ENCODE data around the gene SERPINH1.

Gene SERPINH1

DNA sequence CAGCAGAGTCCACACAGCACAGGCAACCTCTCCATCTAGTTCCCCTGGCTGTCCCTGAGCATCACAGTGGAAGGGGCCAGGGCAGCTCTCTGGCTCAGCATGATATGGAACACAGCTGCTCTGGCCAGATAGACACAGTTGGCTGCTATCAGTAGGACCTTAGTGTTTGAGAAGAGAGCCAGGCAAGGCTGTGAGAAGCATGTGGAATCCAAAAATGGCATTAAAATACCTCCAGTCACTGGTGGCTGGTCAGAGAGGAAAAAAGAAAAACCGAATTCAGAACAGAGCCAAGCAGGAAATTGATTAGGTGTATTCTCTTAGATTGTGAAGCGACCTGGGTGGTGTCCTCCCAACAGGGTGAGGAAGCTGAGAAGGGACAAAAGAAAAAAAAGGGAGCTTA, 27.9 kb downstream of the SERPINH1 start:
- TF ChIP-seq, protein P1, sequence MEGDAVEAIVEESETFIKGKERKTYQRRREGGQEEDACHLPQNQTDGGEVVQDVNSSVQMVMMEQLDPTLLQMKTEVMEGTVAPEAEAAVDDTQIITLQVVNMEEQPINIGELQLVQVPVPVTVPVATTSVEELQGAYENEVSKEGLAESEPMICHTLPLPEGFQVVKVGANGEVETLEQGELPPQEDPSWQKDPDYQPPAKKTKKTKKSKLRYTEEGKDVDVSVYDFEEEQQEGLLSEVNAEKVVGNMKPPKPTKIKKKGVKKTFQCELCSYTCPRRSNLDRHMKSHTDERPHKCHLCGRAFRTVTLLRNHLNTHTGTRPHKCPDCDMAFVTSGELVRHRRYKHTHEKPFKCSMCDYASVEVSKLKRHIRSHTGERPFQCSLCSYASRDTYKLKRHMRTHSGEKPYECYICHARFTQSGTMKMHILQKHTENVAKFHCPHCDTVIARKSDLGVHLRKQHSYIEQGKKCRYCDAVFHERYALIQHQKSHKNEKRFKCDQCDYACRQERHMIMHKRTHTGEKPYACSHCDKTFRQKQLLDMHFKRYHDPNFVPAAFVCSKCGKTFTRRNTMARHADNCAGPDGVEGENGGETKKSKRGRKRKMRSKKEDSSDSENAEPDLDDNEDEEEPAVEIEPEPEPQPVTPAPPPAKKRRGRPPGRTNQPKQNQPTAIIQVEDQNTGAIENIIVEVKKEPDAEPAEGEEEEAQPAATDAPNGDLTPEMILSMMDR (conservative IDR thresholded peaks at IDR 0.05; ENCODE audit: low read depth) = no peak
- H3K27ac ChIP-seq = no peak overlapping the region
- ChIA-PET POLR2A (ENCODE audit: low non-redundant PET) (no interaction called here), CTCF (interaction anchor here (0.6 kb wide), 1 partner anchor 9 kb away, joined by 3 read pairs; no protein-coding TSS in a partner anchor)
- no peak for DNase-seq (ENCODE audit: low spot score)

DNA sequence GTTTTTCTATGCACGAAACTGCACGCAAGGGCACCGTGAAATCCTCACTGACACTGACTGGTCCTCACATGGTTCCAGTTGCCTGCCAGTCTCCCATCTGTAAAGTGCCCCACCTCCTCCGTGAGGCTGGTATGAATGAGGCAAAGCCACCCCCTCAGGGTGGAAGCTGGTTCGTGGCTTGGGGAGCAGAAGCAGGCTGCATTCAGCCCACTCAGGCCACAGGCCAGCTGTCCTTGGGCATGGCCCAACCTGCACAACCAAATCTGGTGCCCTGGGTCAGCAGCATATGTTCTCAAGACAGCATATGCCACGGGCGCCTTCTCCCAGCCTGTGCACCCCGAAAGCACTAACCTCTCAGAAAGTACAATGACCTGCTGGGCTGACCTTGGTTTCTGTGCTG, 29.3 kb downstream of the SERPINH1 start:
- TF ChIP-seq, protein P1 (conservative IDR thresholded peaks at IDR 0.05; ENCODE audit: low read depth) = no peak
- no peak overlapping the region for H3K27ac ChIP-seq
- no peak for DNase-seq (ENCODE audit: low spot score)
- ChIA-PET POLR2A (ENCODE audit: low non-redundant PET) (no interaction called here), CTCF (no interaction called here)

DNA sequence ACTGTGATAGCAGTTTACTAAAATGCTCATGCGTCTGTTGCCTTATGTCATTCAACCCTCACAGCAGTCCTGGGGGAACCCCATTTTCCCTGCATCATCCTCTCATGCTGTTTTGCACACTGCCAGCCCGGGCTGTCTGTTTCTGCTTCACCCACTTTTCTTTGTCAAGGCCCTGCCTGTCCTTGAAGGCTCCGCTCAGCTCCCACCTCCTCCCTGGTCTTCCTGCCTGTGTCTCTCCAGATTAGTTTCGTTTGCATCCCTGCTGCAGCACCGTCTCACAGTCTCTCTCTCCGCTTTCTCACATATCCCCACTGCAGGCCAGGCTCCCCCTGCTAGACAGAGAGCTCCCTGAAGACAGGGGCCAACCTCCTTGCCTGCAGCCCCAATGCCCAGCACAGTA, 29.9 kb downstream of the SERPINH1 start:
- TF ChIP-seq, protein P1 (conservative IDR thresholded peaks at IDR 0.05; ENCODE audit: low read depth) = no peak
- POLR2A ChIA-PET (ENCODE audit: low non-redundant PET) = no interaction called here
- DNase-seq (ENCODE audit: low spot score) = no peak
- CTCF ChIA-PET = no interaction called here
- no peak overlapping the region for H3K27ac ChIP-seq

DNA sequence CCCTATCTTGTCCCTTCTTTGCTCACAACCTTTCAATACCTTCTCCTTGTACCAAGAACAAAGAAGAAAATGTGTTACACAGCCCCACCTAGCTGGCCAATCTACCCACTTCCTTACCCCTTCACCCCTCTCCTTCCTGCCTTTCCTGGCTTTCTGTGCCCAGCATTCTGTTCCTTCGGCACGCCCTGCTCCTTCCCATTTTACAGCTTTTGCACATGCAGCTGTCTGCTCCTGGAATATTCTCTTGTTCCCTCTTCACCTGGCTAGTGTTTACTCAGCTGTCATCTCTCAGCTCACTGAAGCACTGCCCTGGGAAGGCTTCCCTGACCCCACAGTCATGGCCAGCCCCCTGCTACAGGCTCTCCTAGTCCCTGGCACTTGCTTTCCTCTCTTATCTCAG, 30.7 kb downstream of the SERPINH1 start:
- ChIA-PET CTCF (interaction anchor here (0.6 kb wide), 1 partner anchor 12 kb away, joined by 3 read pairs; no protein-coding TSS in a partner anchor), POLR2A (ENCODE audit: low non-redundant PET) (no interaction called here)
- TF ChIP-seq, protein P1 (conservative IDR thresholded peaks at IDR 0.05; ENCODE audit: low read depth) = no peak
- H3K27ac ChIP-seq = no peak overlapping the region
- DNase-seq (ENCODE audit: low spot score) = no peak

DNA sequence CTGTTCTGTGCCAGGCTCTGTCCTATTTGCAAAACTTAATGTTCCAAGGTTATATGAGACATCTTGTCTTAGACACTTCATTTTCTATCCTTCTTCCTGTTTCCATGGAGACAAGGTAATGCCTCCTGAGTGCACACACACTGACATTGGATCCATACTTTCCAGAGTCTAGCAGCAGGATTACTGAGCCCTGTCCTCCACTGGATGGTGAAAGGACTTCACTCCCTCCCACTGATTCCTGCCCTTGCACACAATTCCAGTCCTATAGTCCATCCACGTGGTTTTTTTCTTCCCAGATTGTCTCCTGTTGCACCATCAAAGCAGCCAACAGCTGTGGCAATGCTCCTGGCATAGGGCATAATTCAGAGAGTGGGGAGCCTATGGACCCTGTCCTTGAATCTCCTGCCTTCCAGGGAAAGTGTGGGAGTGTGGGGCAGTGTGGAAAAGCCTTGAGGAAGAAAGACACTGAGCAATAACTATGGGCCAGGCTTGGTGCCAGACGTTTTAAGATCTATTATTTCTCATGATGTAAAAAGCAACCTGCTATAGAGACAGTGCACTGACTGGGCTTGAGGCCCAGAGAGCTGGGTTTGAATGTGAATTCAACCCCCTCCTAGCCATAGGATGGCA, 31.3 kb downstream of the SERPINH1 start:
- no peak for DNase-seq (ENCODE audit: low spot score)
- H3K27ac ChIP-seq = no peak overlapping the region
- ChIA-PET POLR2A (ENCODE audit: low non-redundant PET) (no interaction called here), CTCF (no interaction called here)
- TF ChIP-seq, protein P1 (conservative IDR thresholded peaks at IDR 0.05; ENCODE audit: low read depth) = no peak

DNA sequence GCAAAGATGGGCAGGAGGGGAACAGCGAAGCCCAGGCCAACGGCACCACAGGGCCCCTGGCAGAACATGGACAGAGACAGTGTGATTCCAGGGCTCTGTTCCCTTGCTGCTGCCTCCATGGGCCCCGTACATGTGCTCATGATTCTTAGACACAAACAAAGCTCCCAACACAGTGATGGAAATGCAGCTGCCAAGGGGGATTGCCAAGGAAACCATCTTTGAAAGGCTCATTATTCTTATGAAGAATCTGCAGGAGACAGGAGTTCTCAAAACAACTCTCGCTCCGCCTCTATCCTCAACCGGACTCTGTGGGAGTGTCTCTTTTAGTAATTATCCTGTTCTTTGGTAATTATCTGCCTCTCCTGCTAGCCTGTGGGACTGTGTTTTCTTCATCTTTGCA, 32.2 kb downstream of the SERPINH1 start:
- H3K27ac ChIP-seq = no peak overlapping the region
- ChIA-PET POLR2A (ENCODE audit: low non-redundant PET) (no interaction called here), CTCF (no interaction called here)
- no peak for DNase-seq (ENCODE audit: low spot score)
- TF ChIP-seq, protein P1 (conservative IDR thresholded peaks at IDR 0.05; ENCODE audit: low read depth) = no peak
